ENCODE data around the gene OR52I1.

GRCh38 chr11:4642043-4642442, 48.2 kb downstream of the OR52I1 start:
- TF ChIP-seq CTCF (IDR thresholded peaks at IDR 0.05) (no peak), POLR2A (IDR thresholded peaks at IDR 0.05) (no peak)
